ENCODE results near the gene DNAH1. TPM values are rescaled to one million over a fixed set of nuclear protein-coding genes. Genes with fewer than 3 reads are reported as not detected.
A peak's percentile ranks its signal among the peaks of the same experiment; 100 is the strongest.

The DNAH1 gene
- total and polyA plus RNA-seq, 10 donors: 4.9 to 35.8 (median 24.6) TPM

DNA sequence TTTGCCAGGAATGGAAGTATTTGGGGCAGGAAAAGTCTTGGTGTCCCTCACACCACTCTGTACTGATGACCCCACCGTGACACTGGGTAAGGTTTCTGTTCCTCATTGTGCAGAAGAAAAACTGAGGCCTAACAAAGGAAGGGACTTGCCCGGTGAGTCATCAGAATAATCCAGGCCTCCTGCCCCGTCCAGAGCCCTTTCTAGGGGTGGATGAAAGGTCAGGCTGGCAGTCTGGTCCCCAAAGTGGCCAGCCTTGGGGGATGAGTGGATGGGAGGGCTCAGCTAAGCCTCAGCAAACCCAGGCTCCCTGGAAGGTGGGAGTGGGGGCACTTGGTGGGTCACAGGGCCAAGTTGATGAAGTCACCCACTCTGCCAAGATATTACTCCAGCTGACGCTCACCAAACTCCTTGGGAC lies 2.3 kb upstream of the DNAH1 start:
- 41 to 59% (median 48%) methylated on average over 4 of the region's 4 CpGs for WGBS, 5 donors
- H3K27ac ChIP-seq: peak overlapping the region; percentile 15 to 78 (median 56)
- TF ChIP-seq POLR2A (IDR thresholded peaks at IDR 0.05) (no peak), CTCF (IDR thresholded peaks at IDR 0.05 in 8 of 11, conservative IDR thresholded peaks at IDR 0.05 in 3 of 11) (no peak), POLR2AphosphoS5 (IDR thresholded peaks at IDR 0.05) (peak in 1 of 3 donors; percentile 41)
- no peak for DNase-seq
- H3K9me3 ChIP-seq: no peaks in the 10 kb centered on the region
- H3K4me3 ChIP-seq: peak overlapping the region in 1 of 8 donors; percentile 13
- peaks cover 0 to 26% (median 0%) of the 10 kb centered on the region in 6 donors for H3K36me3 ChIP-seq
- H3K27me3 ChIP-seq (replicated peaks in 1 of 7): no peaks in the 10 kb centered on the region
- H3K4me1 ChIP-seq: peaks cover 22 to 62% (median 40%) of the 10 kb centered on the region in 6 donors
- intact Hi-C loops (cut with DNase I; ENCODE audit: low total_unique reads): no loop called here

DNA sequence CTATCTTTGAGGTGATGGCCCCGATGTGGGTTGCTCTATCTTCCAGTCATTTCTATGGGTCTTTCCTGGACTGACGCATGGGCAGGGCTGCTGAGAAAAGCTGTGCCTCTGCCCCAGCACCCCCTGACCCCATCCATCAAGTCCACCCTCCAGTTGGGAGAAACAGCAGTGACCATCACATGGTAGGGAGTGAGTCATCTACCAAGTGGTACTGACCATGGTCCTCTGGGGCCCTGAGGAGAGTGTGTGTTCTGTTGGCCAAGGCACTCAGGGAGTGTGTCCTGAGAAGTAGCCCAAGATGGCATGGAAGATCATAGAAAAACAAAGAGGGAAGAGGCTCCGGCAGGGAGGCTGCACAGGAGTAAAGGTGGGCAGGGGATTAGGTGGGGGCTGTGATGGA lies 1.6 kb upstream of the DNAH1 start:
- intact Hi-C loops (cut with DNase I; ENCODE audit: low total_unique reads): no loop called here
- TF ChIP-seq POLR2AphosphoS5 (IDR thresholded peaks at IDR 0.05) (no peak), POLR2A (IDR thresholded peaks at IDR 0.05) (no peak), CTCF (IDR thresholded peaks at IDR 0.05 in 8 of 11, conservative IDR thresholded peaks at IDR 0.05 in 3 of 11) (no peak)
- peaks cover 22 to 62% (median 40%) of the 10 kb centered on the region in 6 donors for H3K4me1 ChIP-seq

DNA sequence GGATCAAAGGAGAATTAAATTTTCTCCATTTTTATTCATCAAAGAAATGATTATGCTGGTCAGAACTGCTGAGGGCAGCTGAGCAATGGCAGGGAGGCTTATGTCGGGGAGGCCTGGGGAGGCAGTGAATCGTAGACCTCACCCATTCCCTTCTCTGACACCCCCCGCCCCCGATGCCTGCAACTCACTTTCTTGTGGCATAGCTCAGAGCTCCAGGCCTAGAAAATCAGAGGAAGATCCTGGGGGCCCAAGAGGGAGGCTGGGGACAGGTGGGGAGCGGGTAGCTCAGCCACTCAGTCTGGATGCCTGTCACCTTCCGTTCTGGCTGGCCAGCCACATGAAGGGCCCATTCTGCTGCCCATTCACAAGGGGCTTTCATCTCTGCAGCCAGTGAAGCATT lies 1.1 kb upstream of the DNAH1 start:
- intact Hi-C loops (cut with DNase I; ENCODE audit: low total_unique reads): no loop called here

More for the DNA sequence above, 1.6 kb upstream of the DNAH1 start:
- WGBS, 5 donors: 85 to 98% (median 94%) methylated on average over 3 of the region's 3 CpGs
- Histone ChIP-seq H3K36me3 (peaks cover 0 to 19% (median 0%) of the 10 kb centered on the region in 6 donors), H3K27ac (peak overlapping the region in 4 of 8 donors; percentile 48 to 78 (median 62)), H3K9me3 (no peaks in the 10 kb centered on the region), H3K4me3 (no peak overlapping the region), H3K27me3 (replicated peaks in 1 of 7) (no peaks in the 10 kb centered on the region)
- no peak for DNase-seq

More for the DNA sequence above, 1.1 kb upstream of the DNAH1 start:
- WGBS, 5 donors: 88 to 93% (median 90%) methylated on average over 5 to 6 of the region's 6 CpGs
- H3K36me3 ChIP-seq: peaks cover 0 to 14% (median 0%) of the 10 kb centered on the region in 6 donors
- no peak overlapping the region for H3K27ac ChIP-seq
- H3K27me3 ChIP-seq (replicated peaks in 1 of 7): no peaks in the 10 kb centered on the region
- no peak overlapping the region for H3K4me3 ChIP-seq
- peaks cover 22 to 62% (median 40%) of the 10 kb centered on the region in 6 donors for H3K4me1 ChIP-seq
- no peak for TF ChIP-seq CTCF (IDR thresholded peaks at IDR 0.05 in 8 of 11, conservative IDR thresholded peaks at IDR 0.05 in 3 of 11)
- no peak for TF ChIP-seq POLR2A (IDR thresholded peaks at IDR 0.05)
- TF ChIP-seq POLR2AphosphoS5 (IDR thresholded peaks at IDR 0.05): no peak
- H3K9me3 ChIP-seq: no peaks in the 10 kb centered on the region
- DNase-seq: no peak
